ENCODE measurements around the gene TEKT3. TPM values are rescaled to one million over a fixed set of nuclear protein-coding genes. Genes with fewer than 3 reads are reported as not detected.
A peak's percentile ranks its signal among the peaks of the same experiment; 100 is the strongest.

TEKT3 gene
- total and polyA plus RNA-seq, 11 donors: 0.06 to 1.0 (median 0.50) TPM; not detected in 3

DNA sequence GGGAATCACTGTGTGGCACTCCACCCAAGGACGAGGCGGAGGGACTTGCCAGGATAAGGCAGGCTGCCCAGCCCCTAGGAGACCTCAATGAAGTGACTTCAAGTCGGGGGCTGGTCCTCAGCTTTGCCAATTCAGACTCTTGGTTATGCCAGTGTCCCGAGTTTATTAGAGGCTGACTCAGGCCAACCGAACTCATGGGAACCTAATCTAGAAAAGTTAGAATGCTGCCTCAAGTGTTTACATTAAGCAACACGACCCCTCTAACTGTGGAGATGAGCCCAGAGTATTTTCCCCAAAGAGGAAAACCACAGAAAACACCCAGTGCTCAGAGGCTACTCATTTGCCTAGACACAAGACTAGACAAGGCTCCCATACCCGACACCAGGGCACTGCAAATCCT, 1.1 kb upstream of the TEKT3 start:
- intact Hi-C loops (cut with DNase I): loop anchor here in 6 of 10 donors (5.0 to 10.0 kb wide), 5 partner anchors 52 to 160 kb away; partner anchors contain the start of gene PMP22 (in 2 of the 6)
- peaks cover 0 to 7% (median 5%) of the 10 kb centered on the region in 12 donors for H3K4me1 ChIP-seq
- ATAC-seq: no peak
- no peak overlapping the region for H3K4me3 ChIP-seq
- H3K36me3 ChIP-seq: no peaks in the 10 kb centered on the region
- TF ChIP-seq, protein P1, sequence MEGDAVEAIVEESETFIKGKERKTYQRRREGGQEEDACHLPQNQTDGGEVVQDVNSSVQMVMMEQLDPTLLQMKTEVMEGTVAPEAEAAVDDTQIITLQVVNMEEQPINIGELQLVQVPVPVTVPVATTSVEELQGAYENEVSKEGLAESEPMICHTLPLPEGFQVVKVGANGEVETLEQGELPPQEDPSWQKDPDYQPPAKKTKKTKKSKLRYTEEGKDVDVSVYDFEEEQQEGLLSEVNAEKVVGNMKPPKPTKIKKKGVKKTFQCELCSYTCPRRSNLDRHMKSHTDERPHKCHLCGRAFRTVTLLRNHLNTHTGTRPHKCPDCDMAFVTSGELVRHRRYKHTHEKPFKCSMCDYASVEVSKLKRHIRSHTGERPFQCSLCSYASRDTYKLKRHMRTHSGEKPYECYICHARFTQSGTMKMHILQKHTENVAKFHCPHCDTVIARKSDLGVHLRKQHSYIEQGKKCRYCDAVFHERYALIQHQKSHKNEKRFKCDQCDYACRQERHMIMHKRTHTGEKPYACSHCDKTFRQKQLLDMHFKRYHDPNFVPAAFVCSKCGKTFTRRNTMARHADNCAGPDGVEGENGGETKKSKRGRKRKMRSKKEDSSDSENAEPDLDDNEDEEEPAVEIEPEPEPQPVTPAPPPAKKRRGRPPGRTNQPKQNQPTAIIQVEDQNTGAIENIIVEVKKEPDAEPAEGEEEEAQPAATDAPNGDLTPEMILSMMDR (IDR thresholded peaks at IDR 0.05): no peak
- no peak for TF ChIP-seq POLR2A (IDR thresholded peaks at IDR 0.05)
- no peak overlapping the region for H3K27ac ChIP-seq
- peaks cover 0 to 6% (median 0%) of the 10 kb centered on the region in 12 donors for H3K9me3 ChIP-seq
- peaks cover 0 to 29% (median 2%) of the 10 kb centered on the region in 9 donors for H3K27me3 ChIP-seq
- WGBS, 4 donors: 71 to 77% (median 76%) methylated on average over 7 of the region's 7 CpGs
- DNase-seq: no peak

DNA sequence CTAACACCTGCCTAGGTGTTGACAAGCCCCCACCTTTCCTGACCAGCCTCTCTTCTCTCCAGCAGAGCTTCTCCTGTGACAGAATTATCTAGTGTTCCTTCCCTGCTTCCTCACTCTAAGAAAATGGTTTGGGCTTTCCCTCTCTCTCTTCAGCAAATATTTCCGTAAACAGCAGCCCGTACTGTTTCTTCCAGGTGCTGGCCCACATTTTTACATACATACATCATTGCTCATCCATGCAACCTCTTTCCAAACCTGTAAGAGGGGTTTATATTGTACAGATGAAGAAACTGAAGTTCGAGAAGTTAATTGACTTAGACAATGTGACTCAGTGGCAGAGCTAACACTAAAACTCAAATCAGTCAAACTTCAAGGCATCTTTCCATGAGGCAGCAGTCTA, 569 bp upstream of the TEKT3 start:
- DNase-seq (no peak), ATAC-seq (no peak)
- 86 to 91% (median 89%) methylated on average over 3 of the region's 3 CpGs for whole genome bisulfite sequencing, 4 donors
- Histone ChIP-seq H3K4me1 (peaks cover 0 to 7% (median 5%) of the 10 kb centered on the region in 12 donors), H3K9me3 (peaks cover 0 to 6% (median 0%) of the 10 kb centered on the region in 12 donors), H3K27me3 (peaks cover 0 to 29% (median 2%) of the 10 kb centered on the region in 9 donors), H3K36me3 (no peaks in the 10 kb centered on the region), H3K4me3 (peak overlapping the region in 11 of 12 donors; percentile 30 to 76 (median 54)), H3K27ac (no peak overlapping the region)
- TF ChIP-seq, protein P1 (IDR thresholded peaks at IDR 0.05): no peak
- TF ChIP-seq POLR2A (IDR thresholded peaks at IDR 0.05): no peak
- intact Hi-C loops (cut with DNase I): loop anchor here in 6 of 10 donors (5.0 to 10.0 kb wide), 5 partner anchors 53 to 160 kb away; partner anchors contain the start of gene PMP22 (in 2 of the 6)

DNA sequence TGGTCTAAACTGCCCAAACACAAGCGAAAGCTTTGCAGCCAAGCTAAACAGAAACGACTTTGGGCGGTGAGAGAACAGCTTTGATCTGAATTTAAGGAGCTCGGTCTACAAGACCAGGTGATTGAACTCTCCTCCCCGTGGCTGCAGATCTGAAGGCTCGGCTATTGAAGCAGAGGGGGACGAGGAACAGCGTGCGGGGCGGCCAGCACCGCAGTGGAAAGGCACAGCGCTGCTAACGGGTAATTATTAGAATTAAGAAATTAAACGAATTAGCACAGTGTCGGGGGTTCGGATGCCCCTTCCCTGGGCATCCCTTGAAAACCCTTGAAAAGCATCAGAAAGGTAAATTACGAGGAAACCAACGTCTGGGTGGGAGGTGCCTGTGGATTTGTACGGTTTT, 431 bp downstream of the TEKT3 start:
- TF ChIP-seq, protein P1 (IDR thresholded peaks at IDR 0.05): no peak
- no peak for TF ChIP-seq POLR2A (IDR thresholded peaks at IDR 0.05)
- H3K9me3 ChIP-seq: peaks cover 0 to 8% (median 0%) of the 10 kb centered on the region in 12 donors
- peaks cover 0 to 7% (median 5%) of the 10 kb centered on the region in 12 donors for H3K4me1 ChIP-seq
- peak in 2 of 4 donors; percentile 50 to 54 for ATAC-seq
- peaks cover 0 to 29% (median 2%) of the 10 kb centered on the region in 9 donors for H3K27me3 ChIP-seq
- no peaks in the 10 kb centered on the region for H3K36me3 ChIP-seq
- intact Hi-C loops (cut with DNase I): loop anchor here in 6 of 10 donors (5.0 to 10.0 kb wide), 5 partner anchors 54 to 161 kb away; partner anchors contain the start of gene PMP22 (in 2 of the 6)
- DNase-seq: no peak
- peak overlapping the region in 2 of 12 donors; percentile 20 to 26 for H3K27ac ChIP-seq
- peak overlapping the region; percentile 30 to 76 (median 54) for H3K4me3 ChIP-seq
- WGBS, 4 donors: 6 to 10% (median 8%) methylated on average over 19 of the region's 19 CpGs

- H3K36me3 ChIP-seq: no peaks in the 10 kb centered on the region
- no peaks in the 10 kb centered on the region for H3K4me1 ChIP-seq
- H3K27me3 ChIP-seq: peaks cover 0 to 2% (median 0%) of the 10 kb centered on the region in 9 donors
- H3K27ac ChIP-seq: no peak overlapping the region
- ATAC-seq (no peak), DNase-seq (no peak)
- no peak for TF ChIP-seq POLR2A (IDR thresholded peaks at IDR 0.05)
- TF ChIP-seq, protein P1 (IDR thresholded peaks at IDR 0.05): no peak
- intact Hi-C loops (cut with DNase I): no loop called here
- peaks cover 0 to 22% (median 3%) of the 10 kb centered on the region in 12 donors for H3K9me3 ChIP-seq
- H3K4me3 ChIP-seq: no peak overlapping the region
- WGBS, 4 donors: 73 to 80% (median 76%) methylated on average over 1 of the region's 1 CpG
These were observed 6.0 kb downstream of the TEKT3 start for GRCh38 chr17:15335446-15335845.

Measured in heart left ventricle (tissue), 16 donors.